Iris pigment epithelial cell (primary cell): ENCODE data around the gene PGRMC2.

Experiments used
- DNase-seq: peaks from one replicate; pipeline ENCODE4 v3.0.0-alpha.2; 2011; ENCODE audit warnings: low read depth

The PGRMC2 gene, protein sequence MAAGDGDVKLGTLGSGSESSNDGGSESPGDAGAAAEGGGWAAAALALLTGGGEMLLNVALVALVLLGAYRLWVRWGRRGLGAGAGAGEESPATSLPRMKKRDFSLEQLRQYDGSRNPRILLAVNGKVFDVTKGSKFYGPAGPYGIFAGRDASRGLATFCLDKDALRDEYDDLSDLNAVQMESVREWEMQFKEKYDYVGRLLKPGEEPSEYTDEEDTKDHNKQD

GRCh38 chr4:128287141-128287870 is at the start of gene PGRMC2:
Gene PGRMC2, minus strand, starts transcription at chr4:128287813. Its CDS starts 23 bp downstream, at chr4:128287790.
- DNase-seq: peak; percentile 53

- DNase-seq: peak; percentile 67
Observed at GRCh38 chr4:128335541-128335940, 47.9 kb upstream of the PGRMC2 start.

DNA sequence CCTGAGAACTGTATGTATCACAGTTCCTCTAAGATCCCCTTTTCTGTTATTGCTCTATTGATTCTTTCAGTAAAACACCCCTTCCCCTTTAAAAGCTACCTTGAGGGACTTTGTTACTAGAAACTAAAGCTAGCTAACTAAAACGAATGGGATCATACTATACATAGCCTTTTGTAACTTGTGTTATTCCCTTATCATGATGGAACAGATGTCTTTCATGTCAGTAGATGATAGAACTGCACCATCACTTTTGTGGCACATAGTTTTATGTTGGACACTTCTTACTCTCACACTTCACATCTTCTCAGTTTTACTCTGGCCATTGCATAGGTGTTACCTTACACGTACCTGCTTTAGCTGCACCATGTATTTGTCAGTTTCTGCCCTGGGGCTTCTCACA is 46.6 kb upstream of the PGRMC2 start:
- DNase-seq: no peak

- DNase-seq: no peak
Observed at GRCh38 chr4:128333309-128334018, 45.9 kb upstream of the PGRMC2 start.

- no peak for DNase-seq
Observed at GRCh38 chr4:128332081-128332480, 44.5 kb upstream of the PGRMC2 start.

DNA sequence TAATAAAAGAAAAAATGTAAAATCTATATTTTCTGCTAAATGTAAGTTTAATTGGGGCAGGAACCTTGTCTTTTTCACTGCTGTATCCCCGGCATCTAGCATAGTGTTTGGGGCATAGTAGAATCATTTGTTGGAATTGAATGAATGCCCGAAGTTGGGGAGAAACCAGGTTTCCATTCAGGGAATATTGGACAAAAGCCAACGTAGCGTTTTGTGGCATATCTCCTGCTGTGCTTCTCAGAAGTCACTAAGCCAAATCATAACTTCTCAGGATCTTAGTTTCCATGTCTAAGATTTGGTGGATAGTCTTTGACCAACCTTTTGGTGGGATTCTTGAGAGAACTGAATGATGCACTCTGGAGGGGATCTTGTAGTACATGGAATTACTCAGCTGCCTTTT is 42.0 kb upstream of the PGRMC2 start:
- no peak for DNase-seq

GRCh38 chr4:128328106-128328505 is 40.5 kb upstream of the PGRMC2 start:
- DNase-seq: no peak

DNA sequence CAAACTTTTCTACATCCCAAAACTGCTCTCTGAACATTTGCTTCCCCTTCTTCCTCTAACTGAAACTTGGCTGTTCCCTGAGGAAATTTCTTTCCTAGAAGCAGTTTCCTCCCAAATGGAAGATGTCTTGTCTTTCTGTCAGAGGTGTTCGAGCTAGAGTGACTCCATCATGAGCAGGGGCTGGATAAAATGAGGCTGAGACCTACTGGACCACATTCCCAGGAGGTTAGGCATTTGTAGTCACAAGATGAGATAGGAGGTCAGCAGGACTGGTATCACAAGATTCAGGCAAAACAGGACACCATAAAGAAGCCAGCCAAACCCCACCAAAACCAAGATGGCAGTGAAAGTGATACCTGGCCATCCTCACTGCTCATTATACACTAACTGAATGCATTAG is 35.8 kb upstream of the PGRMC2 start:
- DNase-seq: no peak

DNA sequence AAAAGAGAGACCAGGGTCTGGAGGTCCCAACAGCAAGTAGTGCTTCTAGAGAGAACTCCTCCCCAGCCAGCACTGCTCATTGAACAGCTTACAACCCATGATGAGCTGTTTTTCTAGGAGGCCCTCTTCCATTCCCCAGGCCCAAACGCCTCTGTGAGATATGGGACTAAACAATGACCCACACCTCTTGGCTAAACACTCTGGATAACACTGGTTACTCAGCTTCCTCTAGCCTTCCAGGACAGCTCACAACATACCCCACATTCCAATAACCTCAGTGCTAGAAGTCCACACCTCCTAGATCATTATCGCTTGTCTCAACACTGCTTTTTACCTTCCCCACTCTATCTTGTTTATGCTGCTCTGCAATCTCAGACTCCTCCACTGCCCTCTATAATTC is 35.4 kb upstream of the PGRMC2 start:
- peak; percentile 95 for DNase-seq

- peak; percentile 79 for DNase-seq
Observed at GRCh38 chr4:128322311-128322710, 34.7 kb upstream of the PGRMC2 start.

- no peak for DNase-seq
Observed at GRCh38 chr4:128320656-128321055, 33.0 kb upstream of the PGRMC2 start.

- DNase-seq: peak; percentile 55
Observed at GRCh38 chr4:128315756-128316520, 28.3 kb upstream of the PGRMC2 start.

DNA sequence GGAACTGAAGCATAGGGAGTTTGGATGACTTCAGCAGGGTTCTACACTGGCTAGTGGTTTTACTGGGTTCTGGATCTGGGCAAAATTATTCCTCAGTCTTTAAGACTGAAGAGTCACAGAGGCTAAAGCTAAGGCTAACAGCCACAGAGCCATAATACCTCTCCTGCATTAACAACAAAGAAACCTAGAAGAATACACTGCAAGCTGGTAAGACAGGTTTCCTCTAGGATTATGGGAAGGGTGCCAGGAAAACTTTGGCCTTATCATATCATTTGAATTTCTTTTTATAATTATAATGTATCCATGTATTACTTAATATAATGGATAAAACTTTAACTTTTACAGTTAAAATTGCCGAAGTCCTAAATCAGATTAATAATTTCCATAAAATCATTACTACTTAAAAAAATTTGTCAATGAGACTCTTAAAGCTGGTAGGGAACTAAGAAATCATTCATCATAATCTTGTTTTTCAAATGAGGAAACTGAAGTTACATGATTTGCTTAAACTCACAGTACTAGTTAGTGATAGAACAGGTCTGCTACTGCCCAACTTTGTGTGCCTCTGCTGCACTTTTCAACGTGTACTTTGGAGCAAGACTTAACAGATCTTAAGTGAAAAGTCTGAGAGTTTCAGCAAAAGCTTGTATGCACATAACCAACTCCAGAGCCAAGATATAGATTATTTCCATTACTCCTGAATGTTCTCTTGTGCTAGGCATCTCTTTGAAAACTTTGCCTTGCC is 24.2 kb upstream of the PGRMC2 start:
- DNase-seq: no peak

GRCh38 chr4:128310266-128310697 is 22.7 kb upstream of the PGRMC2 start:
- peak; percentile 27 for DNase-seq

DNA sequence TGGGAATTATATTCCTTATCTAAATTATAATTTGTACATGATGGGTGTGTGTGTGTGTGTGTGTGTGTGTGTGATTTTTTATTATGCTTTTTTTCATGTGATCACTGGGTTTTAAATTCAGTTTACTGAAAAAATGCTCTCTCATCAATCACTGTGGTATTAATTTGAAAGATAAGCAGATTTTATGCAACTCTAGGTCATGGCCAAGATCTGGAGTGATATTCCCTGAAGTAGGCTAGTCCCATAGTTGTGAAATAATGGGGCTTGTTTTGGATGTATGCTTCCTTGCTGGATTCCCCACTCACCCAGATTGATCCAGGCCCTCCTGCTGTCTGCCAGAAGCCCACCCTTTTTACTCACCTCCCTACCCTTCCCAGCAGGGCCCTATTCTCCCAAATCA is 22.0 kb upstream of the PGRMC2 start:
- no peak for DNase-seq

GRCh38 chr4:128308986-128309385 is 21.4 kb upstream of the PGRMC2 start:
- no peak for DNase-seq

GRCh38 chr4:128307123-128307571 is 19.5 kb upstream of the PGRMC2 start:
- no peak for DNase-seq

GRCh38 chr4:128305942-128306341 is 18.3 kb upstream of the PGRMC2 start:
- DNase-seq: no peak

DNA sequence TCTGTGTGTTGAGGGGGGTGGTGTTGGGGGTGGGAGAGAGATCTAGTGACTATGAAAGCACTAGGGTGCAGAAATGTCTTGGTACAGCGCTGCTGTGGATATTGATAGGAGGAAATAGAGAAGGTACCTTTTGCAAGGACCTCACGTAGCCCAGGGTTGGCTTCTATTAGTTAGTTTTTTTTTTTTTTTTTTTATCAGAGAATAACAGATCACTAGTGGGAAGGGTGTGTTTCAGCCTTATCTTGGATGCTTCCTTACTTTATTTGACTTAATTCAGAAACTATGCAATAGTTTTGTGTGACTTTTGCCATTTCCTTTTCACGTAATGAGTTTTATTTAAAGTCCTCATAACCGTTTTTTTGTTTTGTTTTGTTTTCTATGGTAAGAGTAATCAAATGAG is 16.4 kb upstream of the PGRMC2 start:
- DNase-seq: no peak

DNA sequence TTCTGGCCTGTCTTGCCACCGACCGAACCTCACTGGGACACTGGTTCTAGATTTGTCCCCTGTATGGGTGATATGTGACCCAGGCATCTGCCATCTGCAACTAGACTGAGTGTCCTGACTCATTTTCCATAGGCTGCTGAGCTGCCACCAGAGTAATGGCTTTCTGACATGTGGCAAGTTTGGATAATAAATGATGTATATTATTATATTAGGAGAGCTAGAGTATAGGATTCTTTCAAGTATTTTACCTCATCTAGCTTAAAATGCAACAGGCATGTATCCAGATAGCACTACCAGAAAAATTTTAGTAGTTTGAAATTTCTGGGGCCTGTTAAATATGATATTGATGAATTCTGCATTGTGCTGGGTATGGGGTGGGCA is 15.8 kb upstream of the PGRMC2 start:
- no peak for DNase-seq

DNA sequence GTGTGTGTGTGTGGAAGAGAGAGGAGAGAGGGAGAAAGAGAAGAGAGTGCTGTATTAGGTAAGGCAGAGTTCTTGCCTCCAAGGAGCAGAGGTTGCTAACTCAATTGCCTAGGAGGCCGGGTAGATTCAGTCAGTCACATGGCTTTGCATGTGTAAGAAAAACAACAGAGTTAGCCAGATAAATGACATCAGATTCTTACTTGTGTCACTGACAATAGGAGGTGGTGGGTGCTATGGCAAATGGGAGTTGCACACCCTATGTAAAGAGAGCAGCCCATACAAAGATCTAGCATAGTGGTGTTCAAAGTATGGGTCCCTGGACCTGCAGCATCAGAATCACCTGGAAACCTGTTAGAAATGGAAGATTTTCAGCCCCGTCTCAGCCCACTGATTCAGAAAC is 14.4 kb upstream of the PGRMC2 start:
- DNase-seq: no peak

GRCh38 chr4:128299848-128300247 is 12.2 kb upstream of the PGRMC2 start:
- DNase-seq: no peak
